Stimulated activated CD4-positive, alpha-beta T cell treated with anti-CD3 and anti-CD28 coated beads, Interleukin-2, amount 100 ng/mL, for 48 hours (primary cell): ENCODE results near the gene PRKN.

ENCODE experiments used
- DNase-seq, 2 donors: peaks; one replicate each; pipeline ENCODE4 v3.0.0-alpha.2; 2020

PRKN gene

DNA sequence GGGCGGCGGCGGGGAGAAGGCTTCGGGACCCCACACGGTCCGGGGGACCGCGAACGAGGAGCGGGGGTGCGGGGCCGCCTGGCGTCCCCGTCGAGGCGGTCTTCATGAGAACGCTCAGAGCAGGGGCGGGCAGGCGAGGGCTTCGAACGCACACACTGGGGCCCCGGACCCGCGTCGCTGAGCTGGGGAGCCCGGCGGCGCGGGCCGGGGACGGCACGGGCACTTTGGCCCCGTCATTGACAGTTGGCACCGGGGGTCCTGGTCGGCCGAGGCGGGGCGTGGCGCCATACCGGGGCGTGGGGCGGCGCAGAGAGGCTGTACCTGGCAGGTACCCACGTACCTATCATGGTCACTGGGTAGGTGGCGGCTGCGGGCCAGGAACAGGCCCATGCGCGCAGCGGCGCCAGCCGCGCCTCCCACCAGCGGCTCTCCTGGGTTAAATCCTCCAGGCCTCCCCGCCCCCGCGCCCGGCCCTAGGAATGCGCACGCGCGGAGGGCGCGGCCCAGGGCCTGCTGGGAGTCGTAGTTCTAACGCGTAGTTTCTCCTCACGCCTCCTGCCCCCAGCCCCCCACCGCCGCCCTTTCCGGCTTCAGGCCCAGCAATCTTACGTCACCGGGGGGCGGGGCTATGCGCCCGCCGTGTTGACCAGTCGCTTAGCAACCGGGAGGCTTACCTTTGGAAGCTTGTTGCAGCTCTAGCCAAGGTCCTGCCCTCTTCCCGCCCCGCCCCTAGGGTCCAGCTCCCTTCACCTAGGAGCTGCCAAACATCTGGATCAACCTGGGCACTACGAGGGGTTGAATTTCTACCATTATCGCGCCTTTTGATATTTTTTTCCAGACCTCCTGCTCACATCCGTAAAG lies at the start of gene PRKN, which contains the start of gene PACRG:
PRKN (minus strand) TSS at position 445 of the 861 bp plus-strand sequence.
PACRG (plus strand) TSS at position 653 of the 861 bp plus-strand sequence.
- peak; percentile 96 to 98 for DNase-seq

- no peak for DNase-seq
Observed at GRCh38 chr6:162777091-162777490, 49.5 kb upstream of the PRKN start.

- no peak for DNase-seq
Observed at GRCh38 chr6:162773996-162774395, 46.4 kb upstream of the PRKN start.

GRCh38 chr6:162772466-162772865 lies 44.9 kb upstream of the PRKN start:
- no peak for DNase-seq

- DNase-seq, result no peak
Observed at GRCh38 chr6:162770955-162771354, 43.4 kb upstream of the PRKN start.

DNA sequence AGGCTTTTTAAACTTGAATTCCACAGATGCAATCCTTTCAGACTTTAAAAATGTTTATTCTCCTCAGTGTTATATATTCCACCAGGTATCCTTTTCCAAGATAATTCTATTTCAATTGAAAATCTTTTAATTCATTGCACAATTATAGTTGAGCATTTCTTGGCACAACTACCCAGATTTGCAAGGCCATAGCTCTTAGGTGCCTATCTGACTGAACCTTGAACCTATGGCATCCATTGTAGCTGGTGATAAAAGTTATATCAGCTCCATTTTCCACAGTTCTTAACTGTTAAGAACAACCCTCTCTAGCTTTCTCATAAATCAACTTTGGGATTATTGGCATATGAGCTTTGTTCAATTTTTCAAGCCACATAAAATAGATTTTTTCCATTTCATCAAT lies 42.6 kb upstream of the PRKN start:
- DNase-seq, result no peak

GRCh38 chr6:162753775-162754174 lies 26.2 kb upstream of the PRKN start:
- no peak for DNase-seq

- no peak for DNase-seq
Observed at GRCh38 chr6:162751211-162751859, 23.8 kb upstream of the PRKN start.

- DNase-seq, result no peak
Observed at GRCh38 chr6:162750776-162751175, 23.2 kb upstream of the PRKN start.

DNA sequence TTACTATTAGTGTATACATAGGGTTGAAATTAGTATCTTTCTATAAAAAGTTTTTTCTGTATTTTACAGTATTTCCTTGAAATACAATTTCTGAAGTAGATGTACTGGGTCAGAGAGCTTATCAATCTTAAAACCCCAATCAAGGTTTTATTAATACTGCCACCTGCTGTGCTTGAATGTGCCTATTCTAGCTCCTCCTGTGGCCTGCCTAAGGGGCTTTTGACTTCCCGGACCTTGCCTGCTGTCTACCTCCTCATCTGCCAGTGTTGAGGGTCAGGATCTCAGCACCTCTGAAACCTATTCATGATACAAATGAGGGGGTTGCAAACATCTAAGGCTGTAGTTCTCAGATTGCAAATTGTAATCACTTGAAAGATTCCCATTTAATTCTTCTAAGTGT lies 9.4 kb upstream of the PRKN start:
- DNase-seq, result no peak

DNA sequence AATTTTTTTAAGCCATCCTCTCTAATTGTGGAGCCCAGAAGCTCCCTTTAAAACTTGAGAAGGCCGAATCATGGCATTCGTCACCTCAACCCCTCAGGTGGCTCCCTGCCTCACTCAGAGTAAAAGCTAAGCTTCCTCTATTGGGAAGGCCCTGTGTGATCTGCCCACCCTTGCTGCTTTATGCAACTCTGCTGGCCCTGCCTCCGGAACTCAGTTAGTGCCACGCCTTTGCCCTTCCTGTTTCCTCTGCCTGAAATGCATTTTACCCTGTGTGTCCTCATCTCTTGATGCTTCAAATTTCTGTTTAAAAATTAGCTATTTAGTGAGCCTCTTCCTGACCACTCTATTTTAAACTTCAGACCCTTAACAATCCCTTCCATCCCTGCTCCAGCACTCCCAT lies 5.9 kb upstream of the PRKN start:
- no peak for DNase-seq

GRCh38 chr6:162730502-162730901 lies 2.9 kb upstream of the PRKN start:
- no peak for DNase-seq

DNA sequence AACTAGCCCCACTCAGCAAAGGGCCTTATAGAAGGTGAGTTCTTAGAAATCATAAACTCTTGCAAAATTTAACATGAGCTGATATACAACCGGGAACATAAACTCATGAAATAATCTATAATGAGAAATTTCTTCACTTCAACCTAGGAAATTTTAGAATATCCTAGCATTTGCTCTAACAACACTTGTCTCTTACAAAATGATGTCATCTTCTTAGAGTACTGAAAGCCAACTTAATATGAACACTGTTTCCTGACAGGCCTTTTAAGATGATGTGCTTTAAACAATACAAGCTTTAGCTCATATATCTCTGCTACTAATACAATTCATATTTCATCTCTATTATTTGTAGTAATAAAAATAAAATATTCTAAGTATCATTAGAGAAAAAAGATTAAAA lies 1.1 kb upstream of the PRKN start:
- no peak for DNase-seq

DNA sequence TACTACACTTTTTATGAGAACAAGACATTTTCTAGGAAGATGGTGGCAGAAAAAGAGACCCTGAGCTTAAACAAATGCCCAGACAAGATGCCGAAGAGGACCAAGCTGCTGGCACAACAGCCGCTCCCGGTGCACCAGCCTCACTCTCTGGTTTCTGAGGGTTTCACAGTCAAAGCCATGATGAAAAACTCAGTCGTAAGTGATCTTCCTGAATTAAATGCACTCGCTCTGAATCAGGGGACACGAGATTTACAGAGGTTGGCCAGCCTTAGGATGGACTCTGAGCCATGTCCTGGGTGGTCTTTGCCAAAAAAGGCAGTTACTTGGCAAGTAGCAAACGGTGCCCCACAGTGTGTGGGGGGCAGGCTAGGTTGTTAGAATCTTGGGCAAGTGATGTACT lies 631 bp upstream of the PRKN start:
- no peak for DNase-seq

- no peak for DNase-seq
Observed at GRCh38 chr6:162726947-162727321, 632 bp downstream of the PRKN start.

- DNase-seq, result no peak
Observed at GRCh38 chr6:162722633-162723032, 4.9 kb downstream of the PRKN start.

DNA sequence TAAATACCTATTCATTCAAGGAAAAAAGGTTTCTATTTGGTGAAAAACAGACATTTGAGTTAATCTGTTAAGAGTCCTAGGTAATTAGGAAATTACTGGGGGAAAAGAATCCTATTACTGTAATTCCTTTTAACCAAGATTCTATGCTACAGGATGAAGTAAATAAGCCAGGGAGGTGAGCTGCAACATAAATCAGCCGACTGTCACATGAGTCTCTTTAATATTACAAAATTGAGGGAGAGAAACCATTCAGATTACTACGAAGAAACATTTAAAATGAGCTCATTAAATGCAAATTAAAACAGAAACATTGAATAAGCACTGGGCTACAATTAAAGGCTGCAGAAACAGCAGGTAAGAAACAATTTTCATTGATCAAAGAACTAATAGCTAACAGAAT lies 5.3 kb downstream of the PRKN start:
- DNase-seq, result no peak

DNA sequence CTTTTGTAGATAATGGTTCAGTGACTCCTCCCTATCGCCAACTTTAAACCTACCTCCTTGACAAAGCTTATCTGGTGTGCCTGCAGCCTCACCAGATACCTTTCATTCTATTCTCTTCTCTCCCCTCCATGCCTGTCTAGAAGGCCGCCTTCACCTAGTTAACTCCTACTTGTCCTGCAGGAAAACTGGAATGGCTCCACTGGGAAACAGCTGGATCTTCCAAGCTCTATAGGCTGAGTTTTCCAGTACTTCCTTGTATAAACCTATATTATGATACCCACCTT lies 6.2 kb downstream of the PRKN start:
- no peak for DNase-seq

- no peak for DNase-seq
Observed at GRCh38 chr6:162719528-162719927, 8.0 kb downstream of the PRKN start.

DNA sequence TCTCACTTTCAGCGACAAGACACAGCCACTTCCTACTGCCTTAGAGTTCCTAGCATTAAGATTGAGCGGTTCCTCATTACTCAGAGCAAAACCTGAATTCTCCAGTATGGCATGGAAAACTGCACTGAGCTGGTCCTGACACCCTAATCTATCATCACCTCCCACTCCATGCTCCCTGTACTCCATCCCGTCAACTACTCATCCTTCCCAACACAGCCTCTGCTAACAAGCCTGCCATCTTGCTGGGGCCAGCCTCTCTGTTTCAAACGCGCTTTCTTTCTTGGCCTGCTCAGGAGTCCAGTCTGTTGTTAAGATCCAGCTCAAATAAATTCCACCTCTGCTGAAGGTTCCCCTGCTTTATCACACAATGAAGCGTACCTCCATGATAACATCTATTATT lies 12.0 kb downstream of the PRKN start:
- DNase-seq, result no peak

- no peak for DNase-seq
Observed at GRCh38 chr6:162713974-162714780, 13.4 kb downstream of the PRKN start.

DNA sequence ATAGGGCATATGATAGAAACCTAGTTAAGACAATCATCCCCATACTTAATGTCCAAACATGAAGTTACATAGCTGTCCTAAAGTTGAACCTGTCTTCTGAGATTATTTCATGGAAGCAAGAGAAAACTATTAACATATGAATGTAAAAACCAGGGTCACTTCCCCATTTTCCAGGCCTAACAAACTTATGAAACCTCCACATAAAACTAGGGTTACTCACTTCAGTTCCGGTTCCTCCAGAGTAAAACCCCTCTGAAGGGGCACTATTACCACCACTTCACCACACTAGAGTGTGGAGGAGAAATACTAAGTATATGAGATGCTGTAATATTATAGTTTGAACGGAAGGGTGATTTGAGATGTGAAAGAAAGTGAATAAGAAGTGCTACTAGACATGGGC lies 14.9 kb downstream of the PRKN start:
- no peak for DNase-seq

DNA sequence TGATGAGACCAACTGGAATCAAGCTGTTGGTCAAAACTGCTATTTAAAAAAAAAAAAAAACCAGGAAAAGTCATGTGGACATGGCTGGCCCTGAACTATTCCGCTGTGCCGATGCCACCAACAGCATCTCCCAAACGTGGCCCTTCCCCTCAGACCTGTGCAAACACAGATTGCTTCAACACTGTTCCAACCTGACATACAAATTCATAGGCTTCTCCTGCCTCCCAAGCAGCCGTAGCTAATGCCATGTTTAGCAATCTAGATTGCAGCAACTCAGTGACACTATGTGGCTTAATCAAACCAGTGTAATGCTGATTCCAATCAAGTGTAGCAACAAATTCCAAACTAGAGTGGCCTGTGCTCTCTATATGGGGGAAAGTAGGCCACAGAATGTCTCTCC lies 16.2 kb downstream of the PRKN start:
- no peak for DNase-seq

- DNase-seq, result no peak
Observed at GRCh38 chr6:162710936-162711335, 16.6 kb downstream of the PRKN start.
